H7 (cell line): ENCODE measurements around the gene PPP2R2C. TPM values are rescaled to one million over a fixed set of nuclear protein-coding genes. Genes with fewer than 3 reads are reported as not detected.

Experiments
- DNase-seq: peaks from one replicate; pipeline ENCODE4 v3.0.0; 2012
- H3K27me3 ChIP-seq: 2 replicates; pipeline ENCODE4 v1.6.0; 2011; ENCODE audit warnings: mild to moderate bottlenecking, low read length; ENCODE audit not compliant: control insufficient read depth, insufficient read depth
- H3K36me3 ChIP-seq: replicated peaks from 2 replicates; pipeline ENCODE4 v1.5.1; 2011; ENCODE audit warnings: low read length; ENCODE audit not compliant: control insufficient read depth, insufficient read depth
- H3K4me3 ChIP-seq: 2 replicates; pipeline ENCODE4 v1.5.1; 2011; ENCODE audit warnings: low read depth, mild to moderate bottlenecking, control low read depth, low read length, moderate library complexity; ENCODE audit not compliant: insufficient read depth
- total RNA-seq: library from RNA; depleted of rRNA; stranded (reverse); fragments of >200 nt; shearing (Covaris generic); gene quantifications from 2 replicates; pipeline ENCODE4 v1.2.3, GENCODE V29; 2014

The PPP2R2C gene
- total RNA-seq, 1 experiment from 2014 or later = 7.6 TPM

- Histone ChIP-seq H3K27me3 (no peaks in the 10 kb centered on the region), H3K36me3 (no peaks in the 10 kb centered on the region), H3K4me3 (no peak overlapping the region)
- no peak for DNase-seq
Measured at GRCh38 chr4:6404611-6405396, 67.6 kb downstream of the PPP2R2C start.

GRCh38 chr4:6403400-6403685 is 69.1 kb downstream of the PPP2R2C start:
- Histone ChIP-seq H3K27me3 (no peaks in the 10 kb centered on the region), H3K4me3 (no peak overlapping the region), H3K36me3 (no peaks in the 10 kb centered on the region)
- no peak for DNase-seq

GRCh38 chr4:6402566-6403399 is 69.6 kb downstream of the PPP2R2C start:
- H3K27me3 ChIP-seq = no peaks in the 10 kb centered on the region
- peak; percentile 81 for DNase-seq
- H3K36me3 ChIP-seq = no peaks in the 10 kb centered on the region
- H3K4me3 ChIP-seq = no peak overlapping the region

GRCh38 chr4:6401797-6402196 is 70.6 kb downstream of the PPP2R2C start:
- Histone ChIP-seq H3K36me3 (no peaks in the 10 kb centered on the region), H3K4me3 (no peak overlapping the region), H3K27me3 (no peaks in the 10 kb centered on the region)
- DNase-seq = no peak

- Histone ChIP-seq H3K4me3 (no peak overlapping the region), H3K36me3 (no peaks in the 10 kb centered on the region), H3K27me3 (no peaks in the 10 kb centered on the region)
- no peak for DNase-seq
Measured at GRCh38 chr4:6396696-6397236, 75.6 kb downstream of the PPP2R2C start.

GRCh38 chr4:6395466-6396228 is 76.8 kb downstream of the PPP2R2C start:
- DNase-seq = no peak
- Histone ChIP-seq H3K4me3 (no peak overlapping the region), H3K27me3 (no peaks in the 10 kb centered on the region), H3K36me3 (no peaks in the 10 kb centered on the region)

- Histone ChIP-seq H3K4me3 (no peak overlapping the region), H3K27me3 (no peaks in the 10 kb centered on the region)
Measured at GRCh38 chr4:6394671-6395081, 77.7 kb downstream of the PPP2R2C start.

GRCh38 chr4:6393544-6394475 is 78.6 kb downstream of the PPP2R2C start:
- H3K4me3 ChIP-seq = no peak overlapping the region
- no peaks in the 10 kb centered on the region for H3K36me3 ChIP-seq
- no peaks in the 10 kb centered on the region for H3K27me3 ChIP-seq
- no peak for DNase-seq

More at GRCh38 chr4:6394671-6395081, 77.7 kb downstream of the PPP2R2C start:
- no peak for DNase-seq
- no peaks in the 10 kb centered on the region for H3K36me3 ChIP-seq

- H3K27me3 ChIP-seq = no peaks in the 10 kb centered on the region
- no peak for DNase-seq
- no peaks in the 10 kb centered on the region for H3K36me3 ChIP-seq
- H3K4me3 ChIP-seq = no peak overlapping the region
Measured at GRCh38 chr4:6393066-6393465, 79.3 kb downstream of the PPP2R2C start.

GRCh38 chr4:6392407-6392806 is 80.0 kb downstream of the PPP2R2C start:
- no peaks in the 10 kb centered on the region for H3K36me3 ChIP-seq
- no peak for DNase-seq
- H3K4me3 ChIP-seq = no peak overlapping the region
- no peaks in the 10 kb centered on the region for H3K27me3 ChIP-seq

- no peaks in the 10 kb centered on the region for H3K27me3 ChIP-seq
- no peaks in the 10 kb centered on the region for H3K36me3 ChIP-seq
- DNase-seq = no peak
- H3K4me3 ChIP-seq = no peak overlapping the region
Measured at GRCh38 chr4:6391852-6392188, 80.6 kb downstream of the PPP2R2C start.

GRCh38 chr4:6391186-6391851 is 81.1 kb downstream of the PPP2R2C start:
- Histone ChIP-seq H3K27me3 (no peaks in the 10 kb centered on the region), H3K4me3 (no peak overlapping the region), H3K36me3 (no peaks in the 10 kb centered on the region)
- DNase-seq = no peak

GRCh38 chr4:6390356-6390755 is 82.1 kb downstream of the PPP2R2C start:
- no peaks in the 10 kb centered on the region for H3K27me3 ChIP-seq
- no peaks in the 10 kb centered on the region for H3K36me3 ChIP-seq
- DNase-seq = no peak
- H3K4me3 ChIP-seq = no peak overlapping the region
